ENCODE results near the gene PPT1. TPM values are rescaled to one million over a fixed set of nuclear protein-coding genes. Genes with fewer than 3 reads are reported as not detected.

The PPT1 gene
- total RNA-seq, 1 experiment from 2014 or later: 107 TPM

DNA sequence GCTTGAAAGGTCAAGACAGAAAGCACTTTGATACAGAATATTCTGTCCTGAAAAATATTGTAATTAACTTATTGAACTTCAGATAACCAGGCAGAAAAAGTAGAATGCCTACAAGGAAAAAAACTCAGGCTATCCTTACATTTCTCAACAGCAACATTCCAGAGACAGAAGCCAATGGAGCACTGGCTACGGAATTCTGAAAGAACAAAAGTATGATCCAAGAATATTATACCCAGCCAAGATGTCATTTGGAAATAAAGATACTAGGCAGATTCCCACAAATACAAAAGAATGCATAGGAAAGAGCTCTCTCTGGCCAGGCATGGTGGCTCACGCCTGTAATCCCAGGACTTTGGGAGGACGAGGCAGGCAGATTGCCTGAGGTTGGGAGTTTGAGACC lies 5.8 kb upstream of the PPT1 start:
- TF ChIP-seq ZBTB21 (CRISPR knock-in tag; IDR thresholded peaks at IDR 0.05; ENCODE audit: borderline replicate concordance): no peak
- no peak for TF ChIP-seq FOXP1 (CRISPR knock-in tag; IDR thresholded peaks at IDR 0.05; ENCODE audit: borderline replicate concordance)
- no peak for TF ChIP-seq TP53 (CRISPR knock-in tag; IDR thresholded peaks at IDR 0.05)
- TF ChIP-seq GABPB1 (CRISPR knock-in tag; IDR thresholded peaks at IDR 0.05): no peak
- POLR2A ChIA-PET: no interaction called here
- Mint-ChIP-seq H3K4me1 (peaks cover 3% of the 10 kb centered on the region; the same call in 1 of the 2 replicates), H3K36me3 (no peaks in the 10 kb centered on the region), H3K27me3 (ENCODE audit: low read depth) (peaks cover 26% of the 10 kb centered on the region), H3K4me3 (no peak overlapping the region), H3K9me3 (peaks cover 13% of the 10 kb centered on the region), H3K27ac (no peak overlapping the region)
- no peak for ATAC-seq
- CTCF ChIA-PET: interaction anchor here (1.8 kb wide), 1 partner anchor 41 kb away, joined by 4 read pairs; no protein-coding TSS in a partner anchor
- no peak for DNase-seq (ENCODE audit: low spot score)

DNA sequence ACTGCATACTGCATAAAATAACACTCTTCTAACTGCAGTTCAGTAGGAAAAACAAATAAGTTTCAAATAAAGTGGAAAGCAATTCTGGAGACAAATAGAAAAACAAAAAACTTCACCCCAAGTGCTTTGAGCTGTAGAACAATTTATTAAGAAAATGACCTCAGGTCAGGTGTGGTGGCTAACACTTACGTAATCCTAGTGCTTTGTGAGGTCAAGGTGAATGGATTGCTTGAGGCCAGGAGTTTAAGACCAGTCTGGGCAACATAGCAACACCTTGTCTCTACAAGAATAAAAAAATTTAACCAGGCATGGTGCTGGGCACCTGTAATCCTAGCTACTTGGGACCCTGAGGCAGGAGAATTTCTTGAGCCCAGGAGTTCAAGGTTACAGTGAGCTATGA lies 5.0 kb upstream of the PPT1 start:
- ChIA-PET POLR2A (no interaction called here), CTCF (interaction anchor here (1.8 kb wide), 1 partner anchor 42 kb away, joined by 4 read pairs; no protein-coding TSS in a partner anchor)
- Mint-ChIP-seq H3K36me3 (no peaks in the 10 kb centered on the region), H3K4me3 (no peak overlapping the region), H3K4me1 (peaks cover 6% of the 10 kb centered on the region), H3K27ac (no peak overlapping the region), H3K27me3 (ENCODE audit: low read depth) (peaks cover 32% of the 10 kb centered on the region), H3K9me3 (peaks cover 13% of the 10 kb centered on the region)
- TF ChIP-seq ZNF671 (CRISPR knock-in tag; IDR thresholded peaks at IDR 0.05) (no peak), RORB (CRISPR knock-in tag; IDR thresholded peaks at IDR 0.05) (no peak), STAT6 (CRISPR knock-in tag; conservative IDR thresholded peaks at IDR 0.05; ENCODE audit: low read depth) (no peak), MAX (CRISPR knock-in tag; IDR thresholded peaks at IDR 0.05) (no peak), SOX15 (CRISPR knock-in tag; IDR thresholded peaks at IDR 0.05) (no peak), ETV6 (CRISPR knock-in tag; IDR thresholded peaks at IDR 0.05) (no peak), FOXJ3 (CRISPR knock-in tag; IDR thresholded peaks at IDR 0.05; ENCODE audit: borderline replicate concordance) (no peak), FOXP1 (CRISPR knock-in tag; IDR thresholded peaks at IDR 0.05; ENCODE audit: borderline replicate concordance) (no peak), JAZF1 (CRISPR knock-in tag; IDR thresholded peaks at IDR 0.05) (no peak), NFATC4 (CRISPR knock-in tag; IDR thresholded peaks at IDR 0.05) (no peak), NFYB (CRISPR knock-in tag; conservative IDR thresholded peaks at IDR 0.05; ENCODE audit: low read depth) (no peak), ZNF263 (CRISPR knock-in tag; IDR thresholded peaks at IDR 0.05; ENCODE audit: low read depth) (no peak), ARID4B (CRISPR knock-in tag; IDR thresholded peaks at IDR 0.05; ENCODE audit: borderline replicate concordance) (no peak), EMX1 (CRISPR knock-in tag; IDR thresholded peaks at IDR 0.05) (no peak), E2F1 (CRISPR knock-in tag; IDR thresholded peaks at IDR 0.05) (no peak), NFE2L1 (CRISPR knock-in tag; IDR thresholded peaks at IDR 0.05) (no peak), MYBL2 (CRISPR knock-in tag; IDR thresholded peaks at IDR 0.05) (no peak), ZNF138 (CRISPR knock-in tag; conservative IDR thresholded peaks at IDR 0.05) (no peak)
- TF ChIP-seq, protein P1, sequence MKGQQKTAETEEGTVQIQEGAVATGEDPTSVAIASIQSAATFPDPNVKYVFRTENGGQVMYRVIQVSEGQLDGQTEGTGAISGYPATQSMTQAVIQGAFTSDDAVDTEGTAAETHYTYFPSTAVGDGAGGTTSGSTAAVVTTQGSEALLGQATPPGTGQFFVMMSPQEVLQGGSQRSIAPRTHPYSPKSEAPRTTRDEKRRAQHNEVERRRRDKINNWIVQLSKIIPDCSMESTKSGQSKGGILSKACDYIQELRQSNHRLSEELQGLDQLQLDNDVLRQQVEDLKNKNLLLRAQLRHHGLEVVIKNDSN (CRISPR knock-in tag; IDR thresholded peaks at IDR 0.05): no peak
- TF ChIP-seq, protein P2, sequence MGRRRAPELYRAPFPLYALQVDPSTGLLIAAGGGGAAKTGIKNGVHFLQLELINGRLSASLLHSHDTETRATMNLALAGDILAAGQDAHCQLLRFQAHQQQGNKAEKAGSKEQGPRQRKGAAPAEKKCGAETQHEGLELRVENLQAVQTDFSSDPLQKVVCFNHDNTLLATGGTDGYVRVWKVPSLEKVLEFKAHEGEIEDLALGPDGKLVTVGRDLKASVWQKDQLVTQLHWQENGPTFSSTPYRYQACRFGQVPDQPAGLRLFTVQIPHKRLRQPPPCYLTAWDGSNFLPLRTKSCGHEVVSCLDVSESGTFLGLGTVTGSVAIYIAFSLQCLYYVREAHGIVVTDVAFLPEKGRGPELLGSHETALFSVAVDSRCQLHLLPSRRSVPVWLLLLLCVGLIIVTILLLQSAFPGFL (CRISPR knock-in tag; IDR thresholded peaks at IDR 0.05; ENCODE audit: borderline replicate concordance): no peak
- DNase-seq (ENCODE audit: low spot score) (no peak), ATAC-seq (no peak)
